Measurements from ENCODE around the gene RNU4-1. TPM values are rescaled to one million over a fixed set of nuclear protein-coding genes. Genes with fewer than 3 reads are reported as not detected.

Gene RNU4-1
- total and polyA plus RNA-seq, 9 of the 15 experiments (the other 6 are each of a cell fraction or from before 2014, with no cell fraction given), result under 0.01 to 19,719 (median 3,563) TPM; not detected in 4

- TF ChIP-seq E2F8 (IDR thresholded peaks at IDR 0.05; ENCODE audit: low read depth, partially characterized antibody) (peak; percentile 24), ESRRA (IDR thresholded peaks at IDR 0.05; ENCODE audit: borderline replicate concordance, low read depth) (peak; percentile 13; the same call in 1 of the 2 replicates), MCM2 (IDR thresholded peaks at IDR 0.05; ENCODE audit: low read depth) (no peak), FOXA1 (IDR thresholded peaks at IDR 0.05; ENCODE audit: borderline replicate concordance) (peak; percentile 58; the same call in 1 of the 2 replicates), TAF1 (IDR thresholded peaks at IDR 0.05; ENCODE audit: control insufficient read depth, extremely low read depth, insufficient read depth, low read length, severe bottlenecking) (peak; percentile 98), TFE3 (CRISPR knock-in tag; IDR thresholded peaks at IDR 0.05) (peak; percentile 100), POLR2B (IDR thresholded peaks at IDR 0.05; ENCODE audit: low read depth, partially characterized antibody) (peak; percentile 92), MAX (CRISPR knock-in tag; IDR thresholded peaks at IDR 0.05) (peak; percentile 99)
Measured at GRCh38 chr12:120317224-120318105, 24.4 kb upstream of the RNU4-1 start (continued).
